H1 (cell line): ENCODE data around the gene GTF2IRD1. TPM values are rescaled to one million over a fixed set of nuclear protein-coding genes. Genes with fewer than 3 reads are reported as not detected.

Experiments used
- CTCF ChIA-PET: fragments of 300-600 bp; sonication (Branson Sonifier 250); formaldehyde crosslinking; loops from one replicate; lab custom pipeline; 2021; ENCODE audit not compliant: partially characterized antibody; lab: Charles Lee
- POLR2A ChIA-PET: fragments of 300-600 bp; sonication (Branson Sonifier 250); formaldehyde crosslinking; loops from one replicate; lab custom pipeline; 2021; ENCODE audit warnings: inconsistent platforms; ENCODE audit not compliant: partially characterized antibody; lab: Charles Lee
- DNase-seq, 2 experiments: peaks; one replicate each; pipeline versions ENCODE4 v3.0.0 to v3.0.0-alpha.2; 2010 to 2022; ENCODE audit warnings: low spot score in 2 of 2, low read depth in 1 of 2, mixed read lengths in 1 of 2
- FAIRE-seq: peaks from 2 replicates; lab custom pipeline; 2011; peaks lifted over from hg19 to GRCh38; lab: Jason Lieb, UNC
- H2AFZ ChIP-seq: 2 replicates; pipeline ENCODE4 v1.8.1; 2012; ENCODE audit warnings: low read length, inconsistent platforms
- H2AK5ac ChIP-seq: 2 replicates; pipeline ENCODE4 v1.6.1; 2013; ENCODE audit warnings: low read depth, low read length
- H2BK120ac ChIP-seq: replicated peaks from 2 replicates; pipeline ENCODE3; 2013; ENCODE audit warnings: low read depth, low read length, inconsistent platforms
- H2BK12ac ChIP-seq: 2 replicates; pipeline ENCODE4 v1.6.1; 2013; ENCODE audit warnings: low read depth, low read length
- H2BK15ac ChIP-seq: 2 replicates; pipeline ENCODE4 v1.6.1; 2013; ENCODE audit warnings: low read length
- H2BK20ac ChIP-seq: 2 replicates; pipeline ENCODE4 v1.6.1; 2013; ENCODE audit warnings: low read length
- H2BK5ac ChIP-seq: 2 replicates; pipeline ENCODE4 v1.6.1; 2013; ENCODE audit warnings: low read depth, low read length
- H3K14ac ChIP-seq: 2 replicates; pipeline ENCODE4 v1.6.1; 2013; ENCODE audit warnings: inconsistent platforms; ENCODE audit not compliant: insufficient read length
- H3K18ac ChIP-seq: 2 replicates; pipeline ENCODE4 v1.6.1; 2013; ENCODE audit warnings: low read length; ENCODE audit errors: extremely low read depth
- H3K23ac ChIP-seq: 2 replicates; pipeline ENCODE4 v1.6.1; 2013; ENCODE audit warnings: inconsistent platforms; ENCODE audit not compliant: insufficient read length
- H3K23me2 ChIP-seq: 2 replicates; pipeline ENCODE4 v1.6.1; 2013; ENCODE audit warnings: low read depth, low read length
- H3K27ac ChIP-seq: 2 replicates; pipeline ENCODE4 v1.6.1; 2011; ENCODE audit warnings: low read depth, low read length, inconsistent platforms
- H3K27me3 ChIP-seq, 4 experiments: replicated peaks in 1 of 4; 1 replicate in 1 of 4; 2 replicates in 3 of 4; pipeline versions ENCODE4 v1.6.1 to v1.8.1; 2011 to 2013; ENCODE audit warnings: low read length in 3 of 4, mild to moderate bottlenecking in 3 of 4, inconsistent platforms in 2 of 4, mixed read lengths in 2 of 4, moderate library complexity in 1 of 4; ENCODE audit not compliant: control insufficient read depth in 3 of 4, insufficient read depth in 3 of 4; ENCODE audit errors: extremely low read depth in 1 of 4
- H3K36me3 ChIP-seq, 4 experiments: 2 replicates each; pipeline versions ENCODE4 v1.6.1 to v1.8.1; 2011 to 2013; ENCODE audit warnings: mild to moderate bottlenecking in 4 of 4, low read length in 3 of 4, moderate library complexity in 2 of 4, control low read depth in 1 of 4, inconsistent platforms in 1 of 4; ENCODE audit not compliant: insufficient read depth in 4 of 4, control insufficient read depth in 2 of 4
- H3K4ac ChIP-seq: replicated peaks from 2 replicates; pipeline ENCODE3; 2013; ENCODE audit warnings: low read length, low read depth, mixed read lengths, inconsistent platforms; ENCODE audit not compliant: insufficient read length
- H3K4me1 ChIP-seq, 4 experiments: replicated peaks in 1 of 4; 1 replicate in 1 of 4; 2 replicates in 3 of 4; pipeline versions ENCODE4 v1.6.1 to v1.8.1; 2011 to 2013; ENCODE audit warnings: low read length in 3 of 4, inconsistent platforms in 2 of 4, mixed read lengths in 1 of 4; ENCODE audit not compliant: insufficient read depth in 4 of 4, control insufficient read depth in 3 of 4
- H3K4me2 ChIP-seq, 2 experiments: 2 replicates each; pipeline versions ENCODE4 v1.6.1 to v1.8.1; 2011 to 2013; ENCODE audit warnings: low read depth in 2 of 2, low read length in 2 of 2, control low read depth in 1 of 2, inconsistent platforms in 1 of 2, mild to moderate bottlenecking in 1 of 2; ENCODE audit not compliant: insufficient read depth in 1 of 2
- H3K4me3 ChIP-seq, 4 experiments: fragments of 200-600, 300-600 bp in 1 of 4; sonication (generic), shearing (Covaris generic), sonication (Bioruptor Twin) in 1 of 4; 2 replicates each; pipeline versions ENCODE4 v1.5.1 to v1.8.1; 2011 to 2016; ENCODE audit warnings: low read length in 4 of 4, low read depth in 3 of 4, control low read depth in 2 of 4, inconsistent platforms in 2 of 4, mild to moderate bottlenecking in 2 of 4, mixed read lengths in 1 of 4, moderate library complexity in 1 of 4; ENCODE audit not compliant: insufficient read depth in 2 of 4; ENCODE audit errors: extremely low read depth in 1 of 4
- H3K56ac ChIP-seq: replicated peaks from 2 replicates; pipeline ENCODE3; 2013; ENCODE audit warnings: low read depth, mild to moderate bottlenecking, mixed read lengths, low read length, inconsistent platforms; ENCODE audit not compliant: insufficient read length
- H3K79me1 ChIP-seq: 2 replicates; pipeline ENCODE4 v1.6.1; 2013; ENCODE audit warnings: low read depth, low read length, control low read depth
- H3K79me2 ChIP-seq, 2 experiments: 2 replicates each; pipeline versions ENCODE4 v1.6.1 to v1.8.1; 2012 to 2013; ENCODE audit warnings: low read length in 2 of 2, mild to moderate bottlenecking in 2 of 2, inconsistent platforms in 1 of 2; ENCODE audit not compliant: insufficient read depth in 2 of 2, control insufficient read depth in 1 of 2
- H3K9ac ChIP-seq, 4 experiments: replicated peaks in 1 of 4; 1 replicate in 1 of 4; 2 replicates in 3 of 4; pipeline versions ENCODE4 v1.6.1 to v1.8.1; 2011 to 2013; ENCODE audit warnings: low read depth in 3 of 4, low read length in 3 of 4, control low read depth in 2 of 4, mild to moderate bottlenecking in 2 of 4, moderate library complexity in 2 of 4, inconsistent platforms in 1 of 4; ENCODE audit errors: extremely low read depth in 1 of 4
- H3K9me3 ChIP-seq, 2 experiments: 2 replicates each; pipeline versions ENCODE4 v1.6.1 to v1.8.1; 2012 to 2013; ENCODE audit warnings: mild to moderate bottlenecking in 2 of 2, moderate library complexity in 2 of 2, control low read depth in 1 of 2, inconsistent platforms in 1 of 2, low read depth in 1 of 2, low read length in 1 of 2, mixed read lengths in 1 of 2; ENCODE audit not compliant: insufficient read depth in 2 of 2
- H4K20me1 ChIP-seq, 2 experiments: replicated peaks in 1 of 2; 2 replicates each; pipeline versions ENCODE3 to v1.8.1; 2011 to 2013; ENCODE audit warnings: inconsistent platforms in 2 of 2, low read length in 2 of 2, mild to moderate bottlenecking in 1 of 2; ENCODE audit not compliant: insufficient read depth in 2 of 2, control insufficient read depth in 1 of 2
- H4K5ac ChIP-seq: 2 replicates; pipeline ENCODE4 v1.6.1; 2013; ENCODE audit warnings: low read length, low read depth, mixed read lengths, inconsistent platforms; ENCODE audit not compliant: insufficient read length
- H4K8ac ChIP-seq: 2 replicates; pipeline ENCODE4 v1.8.0; 2013; ENCODE audit warnings: mild to moderate bottlenecking, moderate library complexity, low read length, inconsistent platforms; ENCODE audit not compliant: insufficient read depth; ENCODE audit errors: extremely low read depth
- H4K91ac ChIP-seq: replicated peaks from 2 replicates; pipeline ENCODE3; 2013; ENCODE audit warnings: low read length, mixed read lengths, inconsistent platforms; ENCODE audit not compliant: insufficient read length
- BACH1 ChIP-seq: IDR thresholded peaks from 2 replicates; pipeline ENCODE4 v1.6.1; 2012; ENCODE audit warnings: low read length, improper control_type of control experiment
- FOSL1 ChIP-seq: IDR thresholded peaks from 2 replicates; pipeline ENCODE4 v1.6.1; 2011; ENCODE audit warnings: mild to moderate bottlenecking, low read depth, low read length, moderate library complexity; ENCODE audit not compliant: insufficient read depth
- KDM1A ChIP-seq: fragments of 200-600, 300-600 bp; sonication (generic); IDR thresholded peaks from 2 replicates; pipeline ENCODE4 v1.7.1; 2016; ENCODE audit warnings: mild to moderate bottlenecking, low read length, borderline replicate concordance
- NRF1 ChIP-seq: IDR thresholded peaks from 2 replicates; pipeline ENCODE4 v1.6.1; 2011; ENCODE audit warnings: mild to moderate bottlenecking, low read depth, low read length, improper control_type of control experiment
- SIRT6 ChIP-seq: IDR thresholded peaks from one replicate; pipeline ENCODE4 v1.7.1; 2012; ENCODE audit warnings: low read length, inconsistent platforms
- TBP ChIP-seq: IDR thresholded peaks from 2 replicates; pipeline ENCODE4 v1.6.1; 2011; ENCODE audit warnings: low read depth, low read length, improper control_type of control experiment
- WGBS, 2 experiments: shearing (Covaris generic) in 1 of 2; methylation state at CpG; one replicate each; pipeline versions ENCODE4 v1.1.6 to v1.1.7; 2013 to 2015; ENCODE audit warnings: low lambda C conversion rate in 2 of 2, mixed read lengths in 2 of 2, inconsistent platforms in 1 of 2, low coverage in 1 of 2, missing lambda C conversion rate in 1 of 2; ENCODE audit not compliant: insufficient replicate concordance in 2 of 2, insufficient coverage in 1 of 2, insufficient read length in 1 of 2; ENCODE audit errors: extremely low coverage in 1 of 2, missing lambda C conversion rate in 1 of 2; 5-methylcytosine and 5-hydroxymethylcytosine counted together
- polyA plus RNA-seq, 7 experiments: library from polyadenylated mRNA; depleted of rRNA in 3 of 7; stranded (reverse) in 5 of 7; unstranded in 2 of 7; fragments of >200 nt in 5 of 7; fragments of 200-250 nt in 2 of 7; gene quantifications; 1 replicate in 5 of 7; 2 replicates in 1 of 7; 4 replicates in 1 of 7; pipeline versions ENCODE4 v1.2.1 to v1.2.3, GENCODE V29; 2011 to 2013; ENCODE audit warnings: missing spikeins in 2 of 7, mixed read lengths in 2 of 7
- total RNA-seq: library from RNA; stranded (reverse); fragmentation: NEBNext Ultra II Directional; extraction: Animal tissue kit (Norgen Biotek cat#: 25700); gene quantifications from 2 replicates; pipeline ENCODE4 v1.2.1, GENCODE V29; 2021

The GTF2IRD1 gene
- total and polyA plus RNA-seq, 2 of the 8 experiments (the other 6 are each of a cell fraction or from before 2014, with no cell fraction given) = 27.4 to 45.4 TPM

DNA sequence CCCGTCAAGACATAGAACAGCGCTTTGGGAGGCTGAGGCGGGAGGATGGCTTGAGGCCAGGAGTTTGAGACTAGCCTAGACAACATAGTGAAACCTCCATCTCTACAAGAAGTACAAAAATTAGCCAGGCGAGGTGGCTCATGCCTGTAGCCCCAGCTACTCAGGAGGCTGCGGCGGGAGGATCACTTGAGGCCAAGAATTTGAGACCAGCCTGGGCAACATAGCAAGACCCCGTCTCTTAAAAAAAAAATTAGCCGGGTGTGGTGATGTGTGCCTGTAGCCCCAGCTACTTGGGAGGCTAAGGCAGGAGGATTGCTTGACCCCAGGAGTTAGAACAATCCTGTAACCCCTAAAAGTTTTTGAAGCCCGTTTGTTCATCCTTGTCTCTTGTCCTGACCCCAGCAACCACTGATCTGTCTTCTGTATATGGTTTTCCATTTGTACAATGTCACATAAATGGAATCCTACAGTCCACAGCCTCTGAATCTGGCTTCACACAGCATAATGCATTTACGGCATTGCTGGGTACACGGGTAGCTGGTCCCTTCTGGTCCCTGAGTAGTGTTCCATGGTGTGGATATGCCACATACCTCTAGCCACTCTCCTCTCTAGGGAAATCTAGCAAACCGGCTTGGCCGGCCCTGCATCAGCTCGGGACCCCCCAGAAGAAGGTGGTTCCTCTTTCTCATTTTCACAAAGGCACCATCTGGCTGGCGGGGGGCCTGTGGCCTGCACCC lies 8.4 kb downstream of the GTF2IRD1 start:
- Histone ChIP-seq H3K9ac (no peak overlapping the region), H2BK120ac (no peak overlapping the region), H3K23me2 (no peaks in the 10 kb centered on the region), H3K27me3 (no peaks in the 10 kb centered on the region), H2BK12ac (no peak overlapping the region), H2BK15ac (no peak overlapping the region), H4K8ac (no peak overlapping the region), H3K18ac (no peak overlapping the region), H3K56ac (no peak overlapping the region), H4K20me1 (peaks cover 20 to 26% of the 10 kb centered on the region in 2 experiments), H2AK5ac (no peak overlapping the region), H4K5ac (no peak overlapping the region), H3K79me2 (peaks cover 5 to 85% of the 10 kb centered on the region in 2 experiments; a peak in 3 of 4 replicates), H3K4me3 (no peak overlapping the region), H3K4me2 (no peak overlapping the region), H3K9me3 (no peaks in the 10 kb centered on the region), H2BK5ac (no peak overlapping the region), H3K27ac (no peak overlapping the region), H2AFZ (no peak overlapping the region), H3K79me1 (peaks cover 26% of the 10 kb centered on the region), H3K4ac (no peak overlapping the region), H2BK20ac (no peak overlapping the region), H3K23ac (no peak overlapping the region), H4K91ac (no peak overlapping the region), H3K14ac (no peak overlapping the region), H3K36me3 (no peaks in the 10 kb centered on the region; a peak in 1 of 8 replicates), H3K4me1 (peaks cover 0 to 6% (median under 1%) of the 10 kb centered on the region in 4 experiments; a peak in 3 of 7 replicates)
- DNase-seq (no peak), FAIRE-seq (no peak)
- TF ChIP-seq SIRT6 = no peak
- no peak for TF ChIP-seq TBP
- no peak for TF ChIP-seq FOSL1
- TF ChIP-seq BACH1 = no peak
- TF ChIP-seq NRF1 = no peak
- 0 out of 2 replicates have a peak, but pooled peaks have one; percentile 32 for TF ChIP-seq KDM1A
- 90% methylated on average over 13 of the region's 15 CpGs; no CpG with 5 or more reads in 1 of the 2 experiments for WGBS, 2 experiments
- CTCF ChIA-PET = interaction anchor here (0.6 to 3.5 kb wide), 5 partner anchors 11 to 105 kb away, joined by 3 to 19 read pairs (median 6); no protein-coding TSS in a partner anchor
- POLR2A ChIA-PET = interaction anchor here (0.6 to 2.1 kb wide), 8 partner anchors 9 to 144 kb away, joined by 3 to 6 read pairs (median 3); no protein-coding TSS in a partner anchor
